HepG2 (cell line): ENCODE results near the gene TRAPPC3. TPM values are rescaled to one million over a fixed set of nuclear protein-coding genes. Genes with fewer than 3 reads are reported as not detected.

ENCODE experiments used
- ARHGAP35 ChIP-seq: sonication (generic); formaldehyde crosslinking; IDR thresholded peaks from 2 replicates; pipeline ENCODE4 v1.9.0; 2022; ENCODE audit warnings: mild to moderate bottlenecking, inconsistent platforms, moderate library complexity, missing genetic modification reagents, borderline replicate concordance
- ELF3 ChIP-seq: IDR thresholded peaks from 2 replicates; pipeline ENCODE4 v1.6.1; 2016; ENCODE audit warnings: missing genetic modification reagents, missing compliant biosample characterization
- FOXA1 ChIP-seq, 2 experiments: fragments of 450-650 bp in 1 of 2; sonication (generic) in 1 of 2; formaldehyde crosslinking in 1 of 2; IDR thresholded peaks; 2 replicates each; pipeline versions ENCODE4 v1.4.0 to v1.6.1; 2016 to 2020; ENCODE audit warnings: missing genetic modification reagents in 1 of 2
- HIVEP1 ChIP-seq: sonication (generic); formaldehyde crosslinking; IDR thresholded peaks from 2 replicates; pipeline ENCODE4 v1.4.0; 2020; ENCODE audit warnings: mild to moderate bottlenecking, missing genetic modification reagents
- KAT8 ChIP-seq: IDR thresholded peaks from 2 replicates; pipeline ENCODE4 v1.6.1; 2016; ENCODE audit warnings: missing genetic modification reagents, missing compliant biosample characterization
- ZNF205 ChIP-seq: IDR thresholded peaks from 2 replicates; pipeline ENCODE4 v1.6.1; 2018; ENCODE audit warnings: missing biosample characterization, missing genetic modification reagents
- ZNF367 ChIP-seq: sonication (generic); formaldehyde crosslinking; IDR thresholded peaks from 2 replicates; pipeline ENCODE4 v1.4.0; 2020; ENCODE audit warnings: missing genetic modification reagents, borderline replicate concordance
- ZNF841 ChIP-seq: sonication (generic); formaldehyde crosslinking; IDR thresholded peaks from 2 replicates; pipeline ENCODE4 v1.8.1; 2023; ENCODE audit warnings: missing genetic modification reagents, borderline replicate concordance
- polyA plus RNA-seq, 8 experiments: library from polyadenylated mRNA; depleted of rRNA in 3 of 8; stranded (reverse) in 7 of 8; unstranded in 1 of 8; fragments of >200 nt; fragmentation: Illumina TruSeq in 4 of 8; extraction: Trizol in 4 of 8; gene quantifications; 2 replicates each; pipeline versions ENCODE4 v1.2.1 to v1.2.3, GENCODE V29; 2011 to 2016; ENCODE audit warnings: low read depth in 4 of 8, missing spikeins in 1 of 8, mixed read lengths in 1 of 8; ENCODE audit not compliant: insufficient read depth in 1 of 8
- total RNA-seq, 5 experiments: library from RNA; depleted of rRNA; stranded (reverse); fragments of >200 nt; fragmentation: Illumina TruSeq; extraction: Trizol; gene quantifications; 2 replicates each; pipeline ENCODE4 v1.2.3, GENCODE V29; 2016; ENCODE audit warnings: low read depth in 1 of 5
- TF ChIP-seq, protein P1 (sequence below): sonication (generic); formaldehyde crosslinking; IDR thresholded peaks from 2 replicates; pipeline ENCODE4 v1.4.0; 2020; ENCODE audit warnings: missing genetic modification reagents, borderline replicate concordance
- TF ChIP-seq, protein P2 (sequence below): sonication (generic); formaldehyde crosslinking; IDR thresholded peaks from 2 replicates; pipeline ENCODE4 v1.8.0; 2023; ENCODE audit warnings: mild to moderate bottlenecking, missing genetic modification reagents
- TF ChIP-seq, protein P3 (sequence below): sonication (generic); formaldehyde crosslinking; IDR thresholded peaks from 2 replicates; pipeline ENCODE4 v1.4.0; 2020; ENCODE audit warnings: missing genetic modification reagents, borderline replicate concordance
- TF ChIP-seq, protein P4 (sequence below): sonication (generic); formaldehyde crosslinking; IDR thresholded peaks from 2 replicates; pipeline ENCODE4 v1.5.0; 2020; ENCODE audit warnings: mild to moderate bottlenecking, missing genetic modification reagents
- TF ChIP-seq, protein P5 (sequence below): IDR thresholded peaks from 2 replicates; pipeline ENCODE4 v1.6.1; 2016; ENCODE audit warnings: control low read depth
- TF ChIP-seq, protein P6 (sequence below): sonication (generic); formaldehyde crosslinking; IDR thresholded peaks from 2 replicates; pipeline ENCODE4 v1.4.0; 2020; ENCODE audit warnings: missing genetic modification reagents

TRAPPC3 gene
- total and polyA plus RNA-seq, 2 of the 13 experiments (the other 11 are each of a cell fraction or from before 2014, with no cell fraction given): 53.7 to 62.4 TPM

DNA sequence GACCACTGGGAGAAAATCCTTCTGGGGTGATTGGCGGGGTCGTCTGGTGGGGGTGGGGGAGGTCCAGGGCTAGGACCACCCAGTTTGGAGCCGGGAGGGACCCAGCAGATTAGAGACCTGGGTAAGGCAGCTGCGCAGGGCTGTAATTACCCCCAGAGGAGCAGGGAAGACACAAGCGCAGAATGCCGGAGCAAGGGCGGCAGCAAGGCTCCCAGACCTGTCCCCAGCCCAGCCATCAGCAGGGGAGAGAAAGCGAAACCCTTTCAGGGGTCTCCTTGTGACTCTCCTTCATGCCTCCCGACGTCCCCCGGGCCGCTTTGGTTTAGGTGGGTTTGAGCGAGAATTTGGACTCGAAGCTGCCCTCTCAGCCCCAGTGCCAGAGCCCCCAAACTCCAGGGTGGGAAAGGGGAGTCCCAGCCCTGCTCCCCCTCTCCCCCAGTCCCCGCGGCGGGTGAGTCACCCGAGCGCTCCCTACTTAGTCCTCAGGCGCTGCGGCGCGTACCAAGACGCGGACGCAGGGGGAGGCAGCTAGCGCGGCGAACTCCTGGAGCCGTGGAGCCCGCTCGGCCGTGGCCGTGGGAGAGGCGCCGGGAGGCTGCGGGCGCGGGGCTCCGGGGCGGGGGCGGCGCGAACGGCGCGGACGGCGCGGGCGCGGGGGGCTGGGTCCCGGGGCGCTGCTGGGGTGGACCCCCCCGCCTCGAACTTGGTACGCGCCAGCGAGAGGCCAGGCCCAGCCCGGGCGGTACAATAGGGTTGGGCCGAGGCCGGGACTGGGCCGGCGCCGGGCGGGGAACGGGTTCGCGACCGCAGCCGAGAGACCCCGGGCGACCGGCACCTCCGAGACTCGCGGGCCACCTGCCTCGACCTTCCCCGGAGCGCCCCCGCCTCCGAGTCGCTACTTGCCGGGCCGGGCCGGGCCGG, 6.4 kb upstream of the TRAPPC3 start, which contains the start of gene MAP7D1 (continued):
- TF ChIP-seq, protein P1, sequence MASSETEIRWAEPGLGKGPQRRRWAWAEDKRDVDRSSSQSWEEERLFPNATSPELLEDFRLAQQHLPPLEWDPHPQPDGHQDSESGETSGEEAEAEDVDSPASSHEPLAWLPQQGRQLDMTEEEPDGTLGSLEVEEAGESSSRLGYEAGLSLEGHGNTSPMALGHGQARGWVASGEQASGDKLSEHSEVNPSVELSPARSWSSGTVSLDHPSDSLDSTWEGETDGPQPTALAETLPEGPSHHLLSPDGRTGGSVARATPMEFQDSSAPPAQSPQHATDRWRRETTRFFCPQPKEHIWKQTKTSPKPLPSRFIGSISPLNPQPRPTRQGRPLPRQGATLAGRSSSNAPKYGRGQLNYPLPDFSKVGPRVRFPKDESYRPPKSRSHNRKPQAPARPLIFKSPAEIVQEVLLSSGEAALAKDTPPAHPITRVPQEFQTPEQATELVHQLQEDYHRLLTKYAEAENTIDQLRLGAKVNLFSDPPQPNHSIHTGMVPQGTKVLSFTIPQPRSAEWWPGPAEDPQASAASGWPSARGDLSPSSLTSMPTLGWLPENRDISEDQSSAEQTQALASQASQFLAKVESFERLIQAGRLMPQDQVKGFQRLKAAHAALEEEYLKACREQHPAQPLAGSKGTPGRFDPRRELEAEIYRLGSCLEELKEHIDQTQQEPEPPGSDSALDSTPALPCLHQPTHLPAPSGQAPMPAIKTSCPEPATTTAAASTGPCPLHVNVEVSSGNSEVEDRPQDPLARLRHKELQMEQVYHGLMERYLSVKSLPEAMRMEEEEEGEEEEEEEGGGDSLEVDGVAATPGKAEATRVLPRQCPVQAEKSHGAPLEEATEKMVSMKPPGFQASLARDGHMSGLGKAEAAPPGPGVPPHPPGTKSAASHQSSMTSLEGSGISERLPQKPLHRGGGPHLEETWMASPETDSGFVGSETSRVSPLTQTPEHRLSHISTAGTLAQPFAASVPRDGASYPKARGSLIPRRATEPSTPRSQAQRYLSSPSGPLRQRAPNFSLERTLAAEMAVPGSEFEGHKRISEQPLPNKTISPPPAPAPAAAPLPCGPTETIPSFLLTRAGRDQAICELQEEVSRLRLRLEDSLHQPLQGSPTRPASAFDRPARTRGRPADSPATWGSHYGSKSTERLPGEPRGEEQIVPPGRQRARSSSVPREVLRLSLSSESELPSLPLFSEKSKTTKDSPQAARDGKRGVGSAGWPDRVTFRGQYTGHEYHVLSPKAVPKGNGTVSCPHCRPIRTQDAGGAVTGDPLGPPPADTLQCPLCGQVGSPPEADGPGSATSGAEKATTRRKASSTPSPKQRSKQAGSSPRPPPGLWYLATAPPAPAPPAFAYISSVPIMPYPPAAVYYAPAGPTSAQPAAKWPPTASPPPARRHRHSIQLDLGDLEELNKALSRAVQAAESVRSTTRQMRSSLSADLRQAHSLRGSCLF: no peak
- TF ChIP-seq, protein P2, sequence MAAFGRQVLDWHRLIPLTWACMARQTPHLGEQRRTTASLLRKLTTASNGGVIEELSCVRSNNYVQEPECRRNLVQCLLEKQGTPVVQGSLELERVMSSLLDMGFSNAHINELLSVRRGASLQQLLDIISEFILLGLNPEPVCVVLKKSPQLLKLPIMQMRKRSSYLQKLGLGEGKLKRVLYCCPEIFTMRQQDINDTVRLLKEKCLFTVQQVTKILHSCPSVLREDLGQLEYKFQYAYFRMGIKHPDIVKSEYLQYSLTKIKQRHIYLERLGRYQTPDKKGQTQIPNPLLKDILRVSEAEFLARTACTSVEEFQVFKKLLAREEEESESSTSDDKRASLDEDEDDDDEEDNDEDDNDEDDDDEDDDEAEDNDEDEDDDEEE (CRISPR knock-in tag): no peak
- no peak for TF ChIP-seq ZNF367
- 0 out of 2 replicates have a peak, but pooled peaks have one; percentile 44 for TF ChIP-seq ZNF205 (CRISPR knock-in tag)
- TF ChIP-seq HIVEP1 (CRISPR knock-in tag): no peak
- TF ChIP-seq, protein P3, sequence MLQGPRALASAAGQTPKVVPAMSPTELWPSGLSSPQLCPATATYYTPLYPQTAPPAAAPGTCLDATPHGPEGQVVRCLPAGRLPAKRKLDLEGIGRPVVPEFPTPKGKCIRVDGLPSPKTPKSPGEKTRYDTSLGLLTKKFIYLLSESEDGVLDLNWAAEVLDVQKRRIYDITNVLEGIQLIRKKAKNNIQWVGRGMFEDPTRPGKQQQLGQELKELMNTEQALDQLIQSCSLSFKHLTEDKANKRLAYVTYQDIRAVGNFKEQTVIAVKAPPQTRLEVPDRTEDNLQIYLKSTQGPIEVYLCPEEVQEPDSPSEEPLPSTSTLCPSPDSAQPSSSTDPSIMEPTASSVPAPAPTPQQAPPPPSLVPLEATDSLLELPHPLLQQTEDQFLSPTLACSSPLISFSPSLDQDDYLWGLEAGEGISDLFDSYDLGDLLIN (CRISPR knock-in tag): no peak
- no peak for TF ChIP-seq ZNF841 (CRISPR knock-in tag)
- no peak for TF ChIP-seq ELF3 (CRISPR knock-in tag)
- no peak for TF ChIP-seq ARHGAP35 (CRISPR knock-in tag)
- TF ChIP-seq, protein P4, sequence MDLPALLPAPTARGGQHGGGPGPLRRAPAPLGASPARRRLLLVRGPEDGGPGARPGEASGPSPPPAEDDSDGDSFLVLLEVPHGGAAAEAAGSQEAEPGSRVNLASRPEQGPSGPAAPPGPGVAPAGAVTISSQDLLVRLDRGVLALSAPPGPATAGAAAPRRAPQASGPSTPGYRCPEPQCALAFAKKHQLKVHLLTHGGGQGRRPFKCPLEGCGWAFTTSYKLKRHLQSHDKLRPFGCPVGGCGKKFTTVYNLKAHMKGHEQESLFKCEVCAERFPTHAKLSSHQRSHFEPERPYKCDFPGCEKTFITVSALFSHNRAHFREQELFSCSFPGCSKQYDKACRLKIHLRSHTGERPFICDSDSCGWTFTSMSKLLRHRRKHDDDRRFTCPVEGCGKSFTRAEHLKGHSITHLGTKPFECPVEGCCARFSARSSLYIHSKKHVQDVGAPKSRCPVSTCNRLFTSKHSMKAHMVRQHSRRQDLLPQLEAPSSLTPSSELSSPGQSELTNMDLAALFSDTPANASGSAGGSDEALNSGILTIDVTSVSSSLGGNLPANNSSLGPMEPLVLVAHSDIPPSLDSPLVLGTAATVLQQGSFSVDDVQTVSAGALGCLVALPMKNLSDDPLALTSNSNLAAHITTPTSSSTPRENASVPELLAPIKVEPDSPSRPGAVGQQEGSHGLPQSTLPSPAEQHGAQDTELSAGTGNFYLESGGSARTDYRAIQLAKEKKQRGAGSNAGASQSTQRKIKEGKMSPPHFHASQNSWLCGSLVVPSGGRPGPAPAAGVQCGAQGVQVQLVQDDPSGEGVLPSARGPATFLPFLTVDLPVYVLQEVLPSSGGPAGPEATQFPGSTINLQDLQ (CRISPR knock-in tag): no peak
- TF ChIP-seq, protein P5, sequence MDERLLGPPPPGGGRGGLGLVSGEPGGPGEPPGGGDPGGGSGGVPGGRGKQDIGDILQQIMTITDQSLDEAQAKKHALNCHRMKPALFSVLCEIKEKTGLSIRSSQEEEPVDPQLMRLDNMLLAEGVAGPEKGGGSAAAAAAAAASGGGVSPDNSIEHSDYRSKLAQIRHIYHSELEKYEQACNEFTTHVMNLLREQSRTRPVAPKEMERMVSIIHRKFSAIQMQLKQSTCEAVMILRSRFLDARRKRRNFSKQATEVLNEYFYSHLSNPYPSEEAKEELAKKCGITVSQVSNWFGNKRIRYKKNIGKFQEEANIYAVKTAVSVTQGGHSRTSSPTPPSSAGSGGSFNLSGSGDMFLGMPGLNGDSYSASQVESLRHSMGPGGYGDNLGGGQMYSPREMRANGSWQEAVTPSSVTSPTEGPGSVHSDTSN (CRISPR knock-in tag): no peak
- TF ChIP-seq KAT8 (CRISPR knock-in tag): no peak
- TF ChIP-seq, protein P6, sequence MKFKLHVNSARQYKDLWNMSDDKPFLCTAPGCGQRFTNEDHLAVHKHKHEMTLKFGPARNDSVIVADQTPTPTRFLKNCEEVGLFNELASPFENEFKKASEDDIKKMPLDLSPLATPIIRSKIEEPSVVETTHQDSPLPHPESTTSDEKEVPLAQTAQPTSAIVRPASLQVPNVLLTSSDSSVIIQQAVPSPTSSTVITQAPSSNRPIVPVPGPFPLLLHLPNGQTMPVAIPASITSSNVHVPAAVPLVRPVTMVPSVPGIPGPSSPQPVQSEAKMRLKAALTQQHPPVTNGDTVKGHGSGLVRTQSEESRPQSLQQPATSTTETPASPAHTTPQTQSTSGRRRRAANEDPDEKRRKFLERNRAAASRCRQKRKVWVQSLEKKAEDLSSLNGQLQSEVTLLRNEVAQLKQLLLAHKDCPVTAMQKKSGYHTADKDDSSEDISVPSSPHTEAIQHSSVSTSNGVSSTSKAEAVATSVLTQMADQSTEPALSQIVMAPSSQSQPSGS: 0 out of 2 replicates have a peak, but pooled peaks have one; percentile 24
- TF ChIP-seq FOXA1 (IDR thresholded peaks at IDR 0.05): no peak
- no peak for TF ChIP-seq FOXA1 (CRISPR knock-in tag; IDR thresholded peaks at IDR 0.05)
